Fibroblast of the aortic adventitia (primary cell): ENCODE data around the gene MICAL3. TPM values are rescaled to one million over a fixed set of nuclear protein-coding genes. Genes with fewer than 3 reads are reported as not detected.

Source experiments
- DNase-seq: peaks from one replicate; pipeline ENCODE4 v3.0.0-alpha.2; 2010; ENCODE audit warnings: low read depth
- H3K4me3 ChIP-seq: 2 replicates; pipeline ENCODE4 v1.5.1; 2011; ENCODE audit warnings: low read depth, mild to moderate bottlenecking, control low read depth, low read length, moderate library complexity
- CTCF ChIP-seq: IDR thresholded peaks from 2 replicates; pipeline ENCODE4 v1.5.1; 2011; ENCODE audit warnings: mild to moderate bottlenecking, low read length, control low read depth, inconsistent platforms; ENCODE audit not compliant: insufficient read depth
- total RNA-seq: library from RNA; depleted of rRNA; stranded (reverse); fragments of >200 nt; gene quantifications from 2 replicates; pipeline ENCODE4 v1.2.3, GENCODE V29; 2012; ENCODE audit warnings: low replicate concordance

The MICAL3 gene
- total RNA-seq, 1 donor: 18.8 TPM

DNA sequence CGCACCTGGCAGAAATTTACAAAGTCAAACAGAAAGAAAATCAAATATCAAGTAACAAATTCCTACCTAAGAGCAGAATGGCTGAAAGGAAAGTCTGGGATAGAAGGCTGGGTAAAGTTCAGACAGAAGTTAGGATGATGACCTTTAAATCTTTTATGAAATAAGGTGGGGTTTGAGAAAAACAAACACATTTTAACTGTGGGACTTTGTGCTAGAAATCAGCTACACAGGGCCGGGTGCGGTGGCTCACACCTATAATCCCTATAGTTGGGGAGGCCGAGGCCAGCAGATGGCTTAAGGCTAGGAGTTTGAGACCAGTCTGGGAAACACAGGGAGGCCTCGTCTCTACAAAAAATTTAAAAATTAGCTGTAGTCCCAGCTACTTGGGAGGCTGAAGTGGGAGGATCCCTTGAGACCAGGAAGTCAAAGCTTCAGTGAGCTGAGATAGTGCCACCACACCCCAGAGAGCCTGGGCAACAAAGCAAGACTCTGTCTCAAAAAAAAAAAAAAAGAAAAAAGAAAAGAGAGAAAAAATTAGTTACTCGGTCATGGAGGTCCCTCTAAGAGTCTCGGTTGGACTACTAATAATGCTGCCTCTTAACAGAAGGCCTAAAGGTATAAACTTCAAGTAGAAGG is 130.3 kb downstream of the MICAL3 start:
- H3K4me3 ChIP-seq: no peak overlapping the region
- no peak for TF ChIP-seq CTCF
- no peak for DNase-seq

DNA sequence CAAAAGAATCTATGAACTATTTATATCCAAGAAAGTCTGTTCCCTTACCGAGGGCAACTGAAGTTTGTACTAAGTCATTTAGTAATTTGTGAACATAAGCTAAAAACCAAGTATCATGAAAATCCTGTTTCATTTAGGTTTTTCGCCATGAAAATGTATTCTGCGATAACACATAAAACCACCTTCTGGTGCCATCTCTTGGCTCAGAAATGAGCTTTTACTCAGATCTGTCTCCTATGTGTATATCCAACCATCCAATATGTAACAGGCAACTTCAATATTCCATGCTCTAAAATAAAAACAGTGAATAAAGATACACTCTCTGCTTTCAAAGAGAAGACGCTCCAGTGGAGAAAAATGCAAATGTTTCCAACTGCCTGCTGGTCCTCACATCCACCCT is 132.0 kb downstream of the MICAL3 start:
- H3K4me3 ChIP-seq: no peak overlapping the region
- no peak for DNase-seq
- no peak for TF ChIP-seq CTCF

GRCh38 chr22:17891481-17892167 is 132.7 kb downstream of the MICAL3 start:
- no peak for DNase-seq
- TF ChIP-seq CTCF: peak; percentile 12
- no peak overlapping the region for H3K4me3 ChIP-seq

GRCh38 chr22:17890892-17891291 is 133.5 kb downstream of the MICAL3 start:
- no peak for TF ChIP-seq CTCF
- H3K4me3 ChIP-seq: no peak overlapping the region
- DNase-seq: no peak

GRCh38 chr22:17890245-17890671 is 134.1 kb downstream of the MICAL3 start:
- no peak overlapping the region for H3K4me3 ChIP-seq
- DNase-seq: peak; percentile 19
- no peak for TF ChIP-seq CTCF

GRCh38 chr22:17888855-17889254 is 135.5 kb downstream of the MICAL3 start:
- peak; percentile 27 for TF ChIP-seq CTCF
- DNase-seq: no peak
- no peak overlapping the region for H3K4me3 ChIP-seq
